SK-MEL-5 (cell line): ENCODE results near the gene POMP. TPM values are rescaled to one million over a fixed set of nuclear protein-coding genes. Genes with fewer than 3 reads are reported as not detected.

Experiments used
- DNase-seq: peaks from one replicate; pipeline ENCODE4 v3.0.0-alpha.2; 2016; ENCODE audit warnings: low read depth, low spot score
- in situ Hi-C: cut with HindIII; loops from 2 replicates; pipeline ENCODE4 v1.10.0; 2016; ENCODE audit warnings: low sequenced_read_pairs, high pct_unique_total_duplicates, low pct_unique_long_range_greater_than_20kb
- small RNA-seq, 2 experiments: library from RNA; depleted of rRNA; stranded (forward); fragments of <200 nt; gene quantifications; one replicate each; pipeline ENCODE3, GENCODE V24; 2014
- total RNA-seq: library from RNA; depleted of rRNA; stranded (reverse); fragments of >200 nt; shearing (Covaris generic); gene quantifications from 2 replicates; pipeline ENCODE4 v1.2.3, GENCODE V29; 2014; rRNA removed

POMP gene
- total RNA-seq, 1 experiment from 2014 or later = 276 TPM

DNA sequence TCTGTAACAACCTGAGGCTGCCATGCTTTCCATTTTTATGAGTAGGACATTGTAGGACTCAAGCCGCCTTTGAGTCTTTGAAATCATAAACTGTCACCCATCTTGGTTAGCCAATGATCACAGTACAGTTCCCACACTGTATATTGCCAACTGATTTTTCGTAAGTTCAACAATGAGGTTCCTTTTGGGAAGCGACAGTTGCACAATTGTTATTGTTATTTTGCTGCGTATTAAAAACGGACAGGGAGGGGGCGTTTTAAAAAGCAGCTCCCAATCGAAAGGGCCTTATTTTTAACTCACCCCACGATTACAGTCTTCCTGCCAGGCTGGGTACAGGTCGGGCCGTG lies 59.2 kb downstream of the POMP start:
- peak; percentile 14 for DNase-seq

DNA sequence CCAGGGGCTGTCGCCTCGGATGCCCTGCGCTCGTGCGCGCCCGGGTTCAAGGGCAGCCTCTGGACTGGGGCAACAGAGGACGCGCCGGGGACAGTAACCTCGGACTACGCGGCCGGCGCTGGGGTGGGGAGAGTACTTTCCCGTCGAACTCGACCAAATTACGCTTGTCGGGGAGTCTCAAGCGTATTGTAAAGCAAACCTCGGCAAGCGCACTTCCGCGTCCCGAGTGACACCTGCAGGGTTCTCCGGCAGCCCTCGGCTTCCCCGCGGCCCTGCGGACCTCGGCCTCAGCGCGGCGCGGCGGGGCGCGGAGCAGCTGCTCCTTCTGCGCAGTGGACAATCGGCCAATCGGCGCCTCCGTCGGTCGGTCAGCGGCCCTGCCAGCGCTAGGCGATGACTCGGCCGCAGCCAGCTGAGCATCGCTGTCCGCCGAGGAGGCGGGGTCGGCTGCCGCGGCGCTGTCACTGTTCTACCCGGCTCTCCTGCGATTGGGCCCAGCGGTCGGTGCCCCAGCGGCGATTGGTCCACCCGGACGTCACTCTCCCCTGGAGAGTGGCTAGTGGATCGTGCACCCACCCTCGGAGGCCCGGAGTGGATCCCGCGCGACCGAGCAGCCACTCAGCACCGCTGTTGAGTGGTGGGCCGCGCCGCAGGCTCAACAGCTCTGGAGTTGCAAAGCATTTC lies 59.8 kb downstream of the POMP start, which contains the start of gene SLC46A3:
TSS of gene SLC46A3 (minus strand) at position 428 of the 684 bp plus-strand sequence. CDS start 972 bp downstream, outside the sequence.
- DNase-seq = peak; percentile 94
- in situ Hi-C loops = no loop called here

More for the DNA sequence above, 59.2 kb downstream of the POMP start:
- in situ Hi-C loops = no loop called here

DNA sequence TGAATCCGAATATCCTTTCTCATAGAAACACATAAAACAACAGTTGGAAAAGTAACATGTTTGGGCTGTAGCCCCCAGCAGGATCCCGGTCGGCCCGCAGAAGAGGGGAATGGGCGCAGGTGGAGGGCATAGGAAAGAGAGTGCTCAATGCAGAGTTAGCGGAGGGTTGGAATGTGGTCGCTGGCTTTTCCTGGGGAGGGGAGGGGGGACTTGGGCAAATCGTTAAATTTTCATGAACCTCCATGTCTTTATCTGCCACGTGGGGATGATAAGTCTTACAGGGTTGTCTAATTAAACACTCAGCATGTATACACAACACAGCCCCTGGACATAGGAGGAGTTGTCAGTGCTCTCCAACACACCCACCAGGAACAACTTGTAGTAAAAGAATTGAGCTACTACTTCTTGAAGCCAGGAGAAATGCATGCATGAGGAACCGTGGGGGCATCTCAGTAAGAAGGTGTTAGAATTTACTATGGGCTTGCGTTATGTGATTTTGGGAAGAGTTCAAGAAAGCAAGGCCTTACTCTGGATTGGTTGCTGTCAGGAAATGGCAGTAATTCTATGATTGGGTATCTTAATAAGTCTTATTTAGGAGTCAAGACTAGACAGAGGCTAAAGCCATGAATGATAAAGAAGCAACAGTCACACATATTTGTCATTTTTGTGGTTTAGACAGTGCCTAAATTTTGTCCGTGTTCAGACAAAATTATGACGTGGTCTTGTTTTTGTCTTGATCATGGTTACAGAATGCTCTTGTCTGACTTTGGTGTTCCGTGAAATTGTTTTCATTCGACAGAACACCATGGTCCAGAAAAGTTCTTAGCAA lies 60.5 kb downstream of the POMP start:
- no peak for DNase-seq
- in situ Hi-C loops = no loop called here

DNA sequence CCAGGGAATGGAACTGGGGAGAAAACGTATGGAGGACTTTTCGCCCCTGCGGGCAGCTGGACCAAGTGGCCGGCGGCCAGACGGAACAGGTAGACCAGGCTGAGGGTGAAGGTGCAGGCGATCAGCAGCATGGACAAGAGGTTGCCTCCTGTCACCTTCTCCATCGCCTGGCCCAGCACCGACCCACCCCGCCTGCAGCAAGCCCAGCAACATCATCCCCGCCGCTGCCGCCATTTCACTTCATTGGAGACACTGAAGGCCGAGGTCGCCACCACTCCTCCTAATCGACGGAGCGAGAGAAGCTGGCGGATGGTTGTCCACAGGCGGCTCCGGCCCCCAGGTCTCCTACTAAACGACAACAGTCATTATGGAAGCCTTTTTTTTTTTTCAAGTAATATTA lies 64.9 kb downstream of the POMP start:
- no peak for DNase-seq
- in situ Hi-C loops = no loop called here

DNA sequence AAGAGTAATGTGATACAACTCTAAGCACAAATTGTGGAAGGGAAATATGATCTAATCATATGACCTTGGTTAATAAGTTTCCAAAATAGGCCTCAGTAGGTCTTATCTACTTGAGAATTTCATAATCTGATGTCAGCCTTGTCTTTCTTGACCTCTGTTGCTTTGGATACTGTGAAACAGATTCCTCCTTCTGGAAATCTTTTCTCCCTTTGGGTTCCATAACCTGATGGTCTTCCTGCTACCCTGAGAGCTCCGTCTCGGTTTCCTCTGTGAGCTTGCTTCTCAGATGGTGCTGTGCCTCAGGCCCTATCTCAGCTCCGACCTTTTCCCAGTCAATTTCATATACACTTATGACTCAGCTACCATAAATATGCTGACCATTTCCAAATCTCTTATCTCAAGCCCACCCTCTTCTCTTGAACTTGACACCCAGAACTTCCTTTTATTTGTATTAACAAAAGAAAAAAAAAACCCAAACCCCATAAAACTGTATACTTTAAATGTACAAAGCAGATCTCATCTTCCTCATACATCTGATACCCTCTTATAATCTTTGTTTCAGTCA lies 66.2 kb downstream of the POMP start:
- in situ Hi-C loops = no loop called here
- no peak for DNase-seq

Small RNA genes lying within 50 kb of the gene (small RNA-seq; reads per million reads assigned to genes)
- gene RF00019 (0 reads per million in 2 experiments), gene RNU6-53P (0 reads per million in 2 experiments)

Other genes with a start within 250 kb of the POMP start
- gene FLT1, start 164.0 kb upstream of the POMP start, total RNA-seq = 0.03 and 0.18 TPM in 2 replicates
- gene SLC46A3, start 59.8 kb downstream of the POMP start, total RNA-seq = 11.9 and 12.5 TPM in 2 replicates
- gene MTUS2, start 161.2 kb downstream of the POMP start, total RNA-seq = not detected in 2 replicates